Right lobe of liver (tissue), 4 donors: ENCODE results near the gene LTC4S.

Source experiments
- CTCF ChIP-seq, 4 donors: fragments of 200-600 bp in 3 of 4; fragments of 450-650 bp in 1 of 4; IDR thresholded peaks; one replicate each; pipeline versions ENCODE4 v1.5.1 to v1.8.0; 2016 to 2022; ENCODE audit warnings: antibody characterized with exemption in 4 of 4, mild to moderate bottlenecking in 2 of 4
- POLR2A ChIP-seq: fragments of 450-650 bp; IDR thresholded peaks from one replicate; pipeline ENCODE4 v1.6.1; 2017; ENCODE audit warnings: antibody characterized with exemption, mild to moderate bottlenecking
- donor health status: DM: no; HTN: no; CAD: no.
- donor health status: DM: no; HTN: no; CAD: no.
- donor health status: DM: no; HTN: yes; CAD: no.

- TF ChIP-seq CTCF (IDR thresholded peaks at IDR 0.05) (no peak), POLR2A (no peak)
Measured at GRCh38 chr5:179804555-179804947, 10.8 kb downstream of the LTC4S start.
